VCaP (cell line): ENCODE measurements around the gene SMCO2.

ENCODE experiments used
- H3K27ac ChIP-seq: fragments of 450-650 bp; 2 replicates; pipeline ENCODE4 v1.5.1; 2017
- CTCF ChIP-seq: fragments of 450-650 bp; conservative IDR thresholded peaks from 2 replicates; pipeline ENCODE4 v1.5.1; 2017; ENCODE audit warnings: mild to moderate bottlenecking, moderate library complexity

Gene SMCO2

GRCh38 chr12:27446436-27446835 is at the start of gene SMCO2:
SMCO2 (plus strand) TSS chr12:27446736; CDS start chr12:27470632, 23,896 bp downstream.
- H3K27ac ChIP-seq: no peak within 1 kb of the TSS
- no peak for TF ChIP-seq CTCF

GRCh38 chr12:27398466-27398865 is 48.1 kb upstream of the SMCO2 start:
- TF ChIP-seq CTCF: no peak
- no peak overlapping the region for H3K27ac ChIP-seq

GRCh38 chr12:27399074-27399473 is 47.5 kb upstream of the SMCO2 start:
- no peak overlapping the region for H3K27ac ChIP-seq

GRCh38 chr12:27400856-27401354 is 45.6 kb upstream of the SMCO2 start:
- no peak for TF ChIP-seq CTCF

More at GRCh38 chr12:27399074-27399473, 47.5 kb upstream of the SMCO2 start:
- no peak for TF ChIP-seq CTCF

GRCh38 chr12:27412047-27412446 is 34.5 kb upstream of the SMCO2 start:
- no peak overlapping the region for H3K27ac ChIP-seq
- TF ChIP-seq CTCF: no peak

More at GRCh38 chr12:27400856-27401354, 45.6 kb upstream of the SMCO2 start:
- H3K27ac ChIP-seq: no peak overlapping the region

- H3K27ac ChIP-seq: no peak overlapping the region
- TF ChIP-seq CTCF: no peak
Measured at GRCh38 chr12:27422697-27423096, 23.8 kb upstream of the SMCO2 start.

- H3K27ac ChIP-seq: peak overlapping the region; percentile 49
Measured at GRCh38 chr12:27424631-27425230, 21.8 kb upstream of the SMCO2 start.

More at GRCh38 chr12:27424631-27425230, 21.8 kb upstream of the SMCO2 start:
- TF ChIP-seq CTCF: peak; percentile 81
